ENCODE measurements around the gene GIGYF1. TPM values are rescaled to one million over a fixed set of nuclear protein-coding genes. Genes with fewer than 3 reads are reported as not detected.

Gene GIGYF1
- total RNA-seq, 4 donors from 2014 or later: 17.7 to 44.0 (median 19.4) TPM

DNA sequence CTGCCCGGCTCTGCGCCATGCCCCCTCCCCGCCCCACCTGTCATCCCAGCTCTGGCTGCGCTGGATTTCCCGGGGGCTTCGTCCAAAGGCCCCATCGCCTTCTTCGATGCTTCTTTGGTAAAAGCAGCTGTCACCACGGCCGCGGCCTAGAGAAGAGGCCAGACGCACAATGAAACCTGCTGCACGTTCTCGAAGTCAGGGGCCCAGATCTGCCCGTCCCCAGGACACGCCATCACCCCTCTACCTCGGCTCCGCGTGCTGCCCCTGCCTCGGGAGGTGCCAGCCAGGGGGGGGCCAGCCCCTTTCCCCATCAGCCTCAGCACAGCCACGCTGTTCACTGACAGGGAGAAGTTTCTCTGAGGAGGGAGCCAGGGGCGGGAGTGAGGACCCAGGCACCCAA, 6.8 kb downstream of the GIGYF1 start:
- ATAC-seq (ENCODE audit: low FRiP score): no peak
- DNase-seq (ENCODE audit: low spot score): no peak
- TF ChIP-seq, protein P1, sequence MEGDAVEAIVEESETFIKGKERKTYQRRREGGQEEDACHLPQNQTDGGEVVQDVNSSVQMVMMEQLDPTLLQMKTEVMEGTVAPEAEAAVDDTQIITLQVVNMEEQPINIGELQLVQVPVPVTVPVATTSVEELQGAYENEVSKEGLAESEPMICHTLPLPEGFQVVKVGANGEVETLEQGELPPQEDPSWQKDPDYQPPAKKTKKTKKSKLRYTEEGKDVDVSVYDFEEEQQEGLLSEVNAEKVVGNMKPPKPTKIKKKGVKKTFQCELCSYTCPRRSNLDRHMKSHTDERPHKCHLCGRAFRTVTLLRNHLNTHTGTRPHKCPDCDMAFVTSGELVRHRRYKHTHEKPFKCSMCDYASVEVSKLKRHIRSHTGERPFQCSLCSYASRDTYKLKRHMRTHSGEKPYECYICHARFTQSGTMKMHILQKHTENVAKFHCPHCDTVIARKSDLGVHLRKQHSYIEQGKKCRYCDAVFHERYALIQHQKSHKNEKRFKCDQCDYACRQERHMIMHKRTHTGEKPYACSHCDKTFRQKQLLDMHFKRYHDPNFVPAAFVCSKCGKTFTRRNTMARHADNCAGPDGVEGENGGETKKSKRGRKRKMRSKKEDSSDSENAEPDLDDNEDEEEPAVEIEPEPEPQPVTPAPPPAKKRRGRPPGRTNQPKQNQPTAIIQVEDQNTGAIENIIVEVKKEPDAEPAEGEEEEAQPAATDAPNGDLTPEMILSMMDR (IDR thresholded peaks at IDR 0.05): no peak

DNA sequence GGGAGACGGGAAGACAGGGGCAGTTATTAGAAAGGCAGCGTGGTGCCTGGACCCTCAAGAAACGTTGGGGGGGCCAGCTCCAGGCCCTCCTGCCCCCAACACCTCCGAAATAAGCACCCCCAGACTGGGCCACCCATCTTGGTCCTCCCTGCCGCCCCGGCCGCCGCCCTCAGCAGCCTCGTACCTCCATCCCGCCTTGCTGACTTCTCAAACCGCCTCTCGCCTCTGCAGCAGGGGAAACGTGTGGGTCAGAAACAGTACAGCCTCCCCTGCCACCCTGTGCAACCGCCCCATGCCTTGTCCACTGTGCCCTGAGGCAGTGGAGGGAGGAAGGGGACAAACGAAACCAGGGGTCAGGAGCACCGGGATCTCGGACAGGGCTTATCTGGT, 7.2 kb downstream of the GIGYF1 start:
- ATAC-seq (ENCODE audit: low FRiP score) (no peak), DNase-seq (ENCODE audit: low spot score) (no peak)
- TF ChIP-seq, protein P1 (IDR thresholded peaks at IDR 0.05): no peak

DNA sequence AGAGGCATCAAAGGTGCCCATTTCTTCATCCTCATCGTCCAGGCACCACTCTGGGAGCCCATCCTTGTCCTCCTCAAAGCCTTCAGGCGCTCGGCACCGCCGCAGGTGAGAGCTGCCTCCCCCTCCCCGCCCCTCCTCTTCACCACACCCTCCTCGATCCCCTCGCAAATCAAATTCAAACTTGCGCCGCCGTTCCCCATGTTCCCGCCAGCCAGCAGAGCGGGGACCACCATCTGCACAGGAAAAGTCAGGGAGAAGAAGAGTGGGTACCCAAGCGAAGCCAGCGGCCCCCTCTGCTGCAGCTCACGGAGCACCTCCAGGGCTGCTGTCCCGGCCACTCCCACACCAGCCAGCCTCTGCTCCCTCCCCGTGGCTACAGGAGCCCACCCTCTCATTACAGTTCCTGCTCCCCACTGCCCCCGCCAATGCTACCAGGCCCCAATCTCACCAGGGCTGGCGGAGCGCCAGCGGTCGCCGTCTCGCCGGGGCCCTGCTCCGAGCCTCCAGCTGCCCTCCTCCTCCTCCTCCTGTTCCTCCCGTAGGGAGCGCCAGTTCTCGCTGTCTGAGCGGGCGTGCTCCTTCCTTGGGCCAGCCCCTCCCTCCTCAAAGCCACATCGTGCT, 7.7 kb downstream of the GIGYF1 start:
- DNase-seq (ENCODE audit: low spot score) (no peak), ATAC-seq (ENCODE audit: low FRiP score) (no peak)
- TF ChIP-seq, protein P1 (IDR thresholded peaks at IDR 0.05): no peak

GRCh38 chr7:100685631-100686145, 8.4 kb downstream of the GIGYF1 start:
- no peak for ATAC-seq (ENCODE audit: low FRiP score)
- TF ChIP-seq, protein P1 (IDR thresholded peaks at IDR 0.05): no peak
- DNase-seq (ENCODE audit: low spot score): no peak

- DNase-seq (ENCODE audit: low spot score): no peak
- TF ChIP-seq, protein P1 (IDR thresholded peaks at IDR 0.05): no peak
- ATAC-seq (ENCODE audit: low FRiP score): no peak
Observed at GRCh38 chr7:100685049-100685605, 8.9 kb downstream of the GIGYF1 start.

GRCh38 chr7:100684534-100685042, 9.5 kb downstream of the GIGYF1 start:
- TF ChIP-seq, protein P1 (IDR thresholded peaks at IDR 0.05): no peak
- no peak for DNase-seq (ENCODE audit: low spot score)
- ATAC-seq (ENCODE audit: low FRiP score): no peak
